Astrocyte of the spinal cord (primary cell): ENCODE results near the gene BEND2.
"Not testable (repeated sequence)": the region's sequence is repeated elsewhere in the genome, so short reads cannot be mapped to it uniquely, and the experiment has no call there.

Experiments
- DNase-seq: peaks from one replicate; pipeline ENCODE4 v3.0.0; 2011; ENCODE audit warnings: low read depth, low spot score
- H3K4me3 ChIP-seq: 2 replicates; pipeline ENCODE4 v1.5.1; 2011; ENCODE audit warnings: low read depth, mild to moderate bottlenecking, low read length, moderate library complexity
- CTCF ChIP-seq: IDR thresholded peaks from 2 replicates; pipeline ENCODE4 v1.5.1; 2012; ENCODE audit warnings: low read depth, mild to moderate bottlenecking, low read length, inconsistent platforms
- in situ Hi-C: cut with HindIII; loops from 2 replicates; pipeline ENCODE4 v1.10.0; 2017; ENCODE audit warnings: low sequenced_read_pairs

The BEND2 gene

GRCh38 chrX:18220786-18221185, at the start of gene BEND2:
Gene BEND2, minus strand, starts transcription at chrX:18220886. Its CDS starts 136 bp downstream, at chrX:18220750.
- no peak for TF ChIP-seq CTCF
- no peak within 1 kb of the TSS for H3K4me3 ChIP-seq
- no peak for DNase-seq
- in situ Hi-C loops: no loop called here

GRCh38 chrX:18255059-18255458, 34.4 kb upstream of the BEND2 start:
- H3K4me3 ChIP-seq: no peak overlapping the region
- in situ Hi-C loops: no loop called here
- TF ChIP-seq CTCF: no peak
- no peak for DNase-seq

- in situ Hi-C loops: no loop called here
- H3K4me3 ChIP-seq: no peak overlapping the region
- no peak for DNase-seq
- TF ChIP-seq CTCF: no peak
Observed at GRCh38 chrX:18252644-18253359, 32.1 kb upstream of the BEND2 start.

GRCh38 chrX:18229646-18230045, 9.0 kb upstream of the BEND2 start:
- in situ Hi-C loops, H3K4me3 ChIP-seq, DNase-seq: not testable (repeated sequence)

- in situ Hi-C loops: no loop called here
Observed at GRCh38 chrX:18228069-18228468, 7.4 kb upstream of the BEND2 start.

GRCh38 chrX:18227458-18227857, 6.8 kb upstream of the BEND2 start:
- no peak overlapping the region for H3K4me3 ChIP-seq
- no peak for TF ChIP-seq CTCF
- DNase-seq: no peak
- in situ Hi-C loops: no loop called here

More at GRCh38 chrX:18228069-18228468, 7.4 kb upstream of the BEND2 start:
- no peak for DNase-seq
- H3K4me3 ChIP-seq: no peak overlapping the region
- no peak for TF ChIP-seq CTCF

- peak; percentile 22 for DNase-seq
- in situ Hi-C loops: no loop called here
- no peak for TF ChIP-seq CTCF
- H3K4me3 ChIP-seq: no peak overlapping the region
Observed at GRCh38 chrX:18210470-18210869, 10.2 kb downstream of the BEND2 start.
